Neuronal stem cell (in vitro differentiated cells): ENCODE data around the gene CLIC4.

ENCODE experiments used
- DNase-seq: peaks from one replicate; pipeline ENCODE4 v3.0.0-alpha.2; 2013; ENCODE audit warnings: low spot score
- H2AFZ ChIP-seq: one replicate; pipeline ENCODE4 v1.6.1; 2013; ENCODE audit warnings: mild to moderate bottlenecking, low read length, inconsistent platforms
- H2AK5ac ChIP-seq: 2 replicates; pipeline ENCODE4 v1.6.1; 2013; ENCODE audit warnings: low read depth, mild to moderate bottlenecking, inconsistent platforms, low read length, moderate library complexity, mixed read lengths
- H2BK120ac ChIP-seq: 2 replicates; pipeline ENCODE4 v1.6.1; 2013; ENCODE audit warnings: low read depth, mild to moderate bottlenecking, inconsistent platforms, low read length, moderate library complexity, mixed read lengths
- H2BK12ac ChIP-seq: one replicate; pipeline ENCODE4 v1.6.1; 2013; ENCODE audit warnings: low read length, inconsistent platforms
- H2BK15ac ChIP-seq: 2 replicates; pipeline ENCODE4 v1.6.1; 2013; ENCODE audit warnings: mild to moderate bottlenecking, low read length, inconsistent platforms, mixed read lengths
- H2BK5ac ChIP-seq: one replicate; pipeline ENCODE4 v1.6.1; 2013; ENCODE audit warnings: inconsistent platforms, mild to moderate bottlenecking, low read length, moderate library complexity
- H3K14ac ChIP-seq: one replicate; pipeline ENCODE4 v1.6.1; 2013; ENCODE audit warnings: low read length, inconsistent platforms
- H3K18ac ChIP-seq: 2 replicates; pipeline ENCODE4 v1.6.1; 2013; ENCODE audit warnings: low read length, inconsistent platforms
- H3K23ac ChIP-seq: 2 replicates; pipeline ENCODE4 v1.6.1; 2013; ENCODE audit warnings: low read depth, mild to moderate bottlenecking, mixed read lengths, low read length, inconsistent platforms; ENCODE audit not compliant: poor library complexity
- H3K27ac ChIP-seq: replicated peaks from 3 replicates; pipeline ENCODE4 v1.5.1; 2013; ENCODE audit warnings: low read length, inconsistent platforms
- H3K27me3 ChIP-seq, 3 experiments: 2 replicates each; pipeline ENCODE4 v1.6.1; 2013; ENCODE audit warnings: low read length in 3 of 3, mild to moderate bottlenecking in 2 of 3, inconsistent platforms in 1 of 3, low read depth in 1 of 3, mixed read lengths in 1 of 3, moderate library complexity in 1 of 3; ENCODE audit not compliant: control insufficient read depth in 3 of 3, insufficient read depth in 3 of 3
- H3K36me3 ChIP-seq, 2 donors: replicated peaks in 1 of 2; 2 replicates each; pipeline ENCODE4 v1.6.1; 2013; ENCODE audit warnings: low read length in 2 of 2; ENCODE audit not compliant: control insufficient read depth in 2 of 2, insufficient read depth in 2 of 2
- H3K4ac ChIP-seq: 2 replicates; pipeline ENCODE4 v1.6.1; 2013; ENCODE audit warnings: inconsistent platforms, mild to moderate bottlenecking, low read length, moderate library complexity
- H3K4me1 ChIP-seq, 2 donors: 1 replicate in 1 of 2; 2 replicates in 1 of 2; pipeline ENCODE4 v1.6.1; 2013; ENCODE audit warnings: low read length in 2 of 2, low read depth in 1 of 2; ENCODE audit not compliant: control insufficient read depth in 2 of 2, insufficient read depth in 1 of 2
- H3K4me2 ChIP-seq: one replicate; pipeline ENCODE4 v1.6.1; 2013; ENCODE audit warnings: mild to moderate bottlenecking, low read length, inconsistent platforms; ENCODE audit not compliant: insufficient read depth, poor library complexity, severe bottlenecking
- H3K4me3 ChIP-seq, 2 donors: 2 replicates each; pipeline ENCODE4 v1.5.1; 2013; ENCODE audit warnings: low read length in 2 of 2, mild to moderate bottlenecking in 2 of 2, inconsistent platforms in 1 of 2, moderate library complexity in 1 of 2
- H3K79me1 ChIP-seq: one replicate; pipeline ENCODE4 v1.6.1; 2013; ENCODE audit warnings: low read depth, mild to moderate bottlenecking, inconsistent platforms, low read length, moderate library complexity
- H3K9ac ChIP-seq: one replicate; pipeline ENCODE4 v1.6.1; 2013; ENCODE audit warnings: mild to moderate bottlenecking, low read depth, low read length, inconsistent platforms; ENCODE audit not compliant: poor library complexity
- H3K9me3 ChIP-seq, 2 donors: replicated peaks in 1 of 2; 2 replicates each; pipeline versions ENCODE3 to v1.6.1; 2013; ENCODE audit warnings: low read length in 2 of 2, mild to moderate bottlenecking in 2 of 2, inconsistent platforms in 1 of 2, low read depth in 1 of 2, mixed read lengths in 1 of 2, moderate library complexity in 1 of 2; ENCODE audit not compliant: control insufficient read depth in 2 of 2, insufficient read depth in 1 of 2
- H4K8ac ChIP-seq: one replicate; pipeline ENCODE4 v1.6.1; 2013; ENCODE audit warnings: low read depth, mild to moderate bottlenecking, inconsistent platforms, low read length, moderate library complexity
- H4K91ac ChIP-seq: one replicate; pipeline ENCODE4 v1.6.1; 2013; ENCODE audit warnings: low read length, low read depth, mild to moderate bottlenecking, inconsistent platforms; ENCODE audit not compliant: poor library complexity
- WGBS, 2 donors: extraction: QIAGEN DNeasy Blood & Tissue Kit; methylation state at CpG; one replicate each; pipeline ENCODE4 v1.1.7; 2013; ENCODE audit warnings: missing lambda C conversion rate in 2 of 2, mixed read lengths in 1 of 2; ENCODE audit not compliant: insufficient read length in 2 of 2, insufficient replicate concordance in 1 of 2; ENCODE audit errors: extremely low coverage in 2 of 2; 5-methylcytosine and 5-hydroxymethylcytosine counted together

The CLIC4 gene

DNA sequence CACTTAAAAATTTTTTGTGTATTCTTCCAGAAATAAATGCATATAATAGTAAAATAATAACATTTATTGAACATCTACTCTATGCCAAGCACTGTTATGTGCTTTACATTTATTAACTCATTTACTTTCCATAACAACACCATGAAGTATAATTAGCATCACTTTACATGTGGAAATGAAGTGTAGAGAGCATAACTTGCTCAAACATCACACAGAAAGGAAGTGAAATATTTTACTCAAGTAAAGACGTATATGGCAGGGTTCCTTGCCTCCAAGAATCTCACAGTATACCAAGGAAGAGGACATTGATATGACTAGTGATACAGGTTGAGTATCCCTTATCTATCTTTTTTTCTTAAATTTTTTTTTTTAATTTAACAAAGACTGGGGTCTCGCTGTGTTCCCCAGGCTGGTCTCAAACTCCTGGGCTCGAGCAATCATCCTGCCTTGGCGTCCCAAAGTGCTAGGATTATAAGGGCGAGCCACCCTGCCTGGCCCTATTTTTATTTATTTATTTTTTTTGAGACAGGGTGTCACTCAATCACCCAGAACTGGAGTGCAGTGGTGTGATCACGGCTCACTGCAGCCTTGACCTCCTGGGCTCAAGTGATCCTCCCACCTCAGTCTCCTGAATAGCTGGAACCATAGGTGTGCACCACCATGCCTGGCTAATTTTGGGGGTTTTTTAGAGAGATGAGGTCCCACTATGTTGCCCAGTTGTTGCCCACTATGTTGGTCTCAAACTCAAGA lies 7.7 kb upstream of the CLIC4 start:
- Histone ChIP-seq H3K4me2 (no peak overlapping the region), H4K91ac (no peak overlapping the region), H3K79me1 (no peaks in the 10 kb centered on the region), H3K14ac (no peak overlapping the region), H2BK15ac (no peak overlapping the region), H3K4ac (no peak overlapping the region), H3K27ac (no peak overlapping the region), H2AFZ (no peak overlapping the region), H3K9me3 (no peaks in the 10 kb centered on the region), H3K18ac (no peak overlapping the region), H2BK5ac (no peak overlapping the region), H3K4me1 (peaks cover 11 to 17% of the 10 kb centered on the region in 2 donors), H2BK12ac (no peak overlapping the region), H2BK120ac (no peak overlapping the region), H3K9ac (no peak overlapping the region), H3K4me3 (no peak overlapping the region), H4K8ac (no peak overlapping the region), H3K27me3 (no peaks in the 10 kb centered on the region), H2AK5ac (no peak overlapping the region), H3K23ac (no peak overlapping the region), H3K36me3 (no peaks in the 10 kb centered on the region)
- WGBS, 2 donors = no CpG with 5 or more reads among the region's 6 CpGs
- no peak for DNase-seq

DNA sequence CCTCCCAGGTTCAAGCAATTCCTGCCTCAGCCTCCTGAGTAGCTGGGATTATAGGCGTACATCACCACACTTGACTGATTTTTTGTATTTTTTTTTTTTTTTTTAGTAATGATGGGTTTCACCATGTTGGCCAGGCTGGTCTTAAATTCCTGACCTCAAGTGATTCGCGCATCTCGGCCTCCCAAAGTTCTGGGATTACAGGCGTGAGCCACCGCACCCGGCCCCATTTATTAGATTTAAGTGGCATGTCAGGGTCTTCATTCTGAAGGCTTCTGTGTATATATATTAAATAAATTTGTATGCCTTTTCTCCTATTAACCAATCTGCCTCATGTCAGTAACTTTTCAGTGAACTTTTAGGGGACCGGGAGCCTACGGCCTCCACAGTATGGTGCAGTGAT lies 6.0 kb upstream of the CLIC4 start:
- Histone ChIP-seq H3K4me3 (no peak overlapping the region), H3K36me3 (no peaks in the 10 kb centered on the region), H3K18ac (no peak overlapping the region), H2BK15ac (no peak overlapping the region), H3K4me2 (no peak overlapping the region), H3K14ac (no peak overlapping the region), H2BK5ac (no peak overlapping the region), H3K9me3 (no peaks in the 10 kb centered on the region), H4K8ac (no peak overlapping the region), H3K27me3 (no peaks in the 10 kb centered on the region), H3K4me1 (peaks cover 18 to 29% of the 10 kb centered on the region in 2 donors), H2BK12ac (no peak overlapping the region), H3K4ac (no peak overlapping the region), H2AFZ (no peak overlapping the region), H2BK120ac (no peak overlapping the region), H3K23ac (no peak overlapping the region), H4K91ac (no peak overlapping the region), H2AK5ac (no peak overlapping the region), H3K79me1 (peaks cover 1% of the 10 kb centered on the region), H3K27ac (no peak overlapping the region), H3K9ac (no peak overlapping the region)
- no peak for DNase-seq
- no CpG with 5 or more reads among the region's 9 CpGs for WGBS, 2 donors

DNA sequence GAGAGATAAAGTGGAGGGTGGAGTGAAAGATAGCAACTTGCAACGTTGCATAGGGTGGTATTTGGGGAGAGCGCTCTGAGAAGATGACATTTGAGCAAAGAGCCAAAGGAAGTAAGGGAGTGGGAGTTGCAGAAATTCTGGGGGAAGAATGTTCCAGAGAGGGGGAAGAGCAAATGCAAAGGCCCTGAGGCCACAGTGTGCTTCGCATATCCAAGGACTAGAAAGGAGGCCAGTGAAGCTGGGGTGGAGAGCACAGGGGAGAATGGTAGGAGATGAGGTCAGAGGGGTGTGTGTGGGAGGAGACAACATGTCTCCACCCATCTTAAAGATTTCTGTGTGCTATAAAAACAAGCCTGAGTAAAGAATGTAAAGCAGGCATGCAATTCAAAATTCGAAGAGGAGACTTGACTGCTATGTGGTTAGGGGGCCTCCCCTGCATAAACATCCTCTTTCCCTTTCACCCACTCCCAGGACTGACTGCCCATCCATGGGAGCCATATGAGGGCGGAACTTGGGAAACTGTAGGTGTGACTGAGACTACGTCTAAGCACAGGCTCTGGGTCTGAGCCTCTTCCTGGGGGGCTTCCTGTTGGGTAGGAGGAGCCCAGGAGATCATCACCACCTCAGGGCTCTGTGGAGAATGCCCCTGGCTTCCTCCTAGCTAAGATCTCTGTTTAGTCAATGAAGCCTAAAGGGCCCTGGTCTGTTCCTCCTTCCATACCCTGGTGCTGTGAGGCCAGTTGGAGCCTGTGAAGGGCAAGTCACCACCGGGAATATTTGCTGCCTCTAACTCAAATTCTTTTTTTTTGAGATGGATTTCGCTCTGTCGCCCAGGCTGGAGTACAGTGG lies 2.9 kb upstream of the CLIC4 start:
- Histone ChIP-seq H3K36me3 (no peaks in the 10 kb centered on the region), H4K91ac (no peak overlapping the region), H3K18ac (peak overlapping the region; percentile 58), H3K27me3 (no peaks in the 10 kb centered on the region), H2AFZ (no peak overlapping the region), H3K4me2 (no peak overlapping the region), H3K27ac (no peak overlapping the region), H3K23ac (no peak overlapping the region), H3K79me1 (peaks cover 1% of the 10 kb centered on the region), H3K4me3 (no peak overlapping the region), H2BK15ac (no peak overlapping the region), H3K9me3 (no peaks in the 10 kb centered on the region), H3K9ac (no peak overlapping the region), H3K4me1 (peaks cover 8 to 21% of the 10 kb centered on the region in 2 donors), H2BK120ac (no peak overlapping the region), H3K4ac (no peak overlapping the region), H2BK5ac (no peak overlapping the region), H3K14ac (no peak overlapping the region), H2AK5ac (no peak overlapping the region), H4K8ac (no peak overlapping the region), H2BK12ac (no peak overlapping the region)
- no peak for DNase-seq
- 100% methylated on average over 1 of the region's 9 CpGs; no CpG with 5 or more reads in 1 of the 2 donors for WGBS, 2 donors
